ENCODE results near the gene P2RY12.

DNA sequence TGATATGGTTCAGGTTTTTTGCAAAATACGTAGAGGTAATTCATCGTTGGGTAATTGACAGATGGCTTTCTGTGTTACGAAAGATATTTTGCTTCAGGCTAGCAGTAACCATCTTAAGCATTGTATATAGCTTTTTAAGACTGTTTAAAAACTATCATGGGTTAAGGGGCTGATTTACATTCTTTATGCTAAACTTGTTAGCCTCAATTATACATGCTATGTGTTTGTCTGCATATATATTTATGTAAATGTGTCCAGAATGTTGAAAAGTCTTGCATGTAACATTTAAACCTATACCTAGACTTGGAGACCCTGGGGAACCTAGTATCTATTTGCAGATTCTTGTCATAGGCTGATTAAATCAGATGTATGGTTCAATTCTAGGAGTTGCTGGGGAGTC lies 95.1 kb downstream of the P2RY12 start:
- TF ChIP-seq, protein P1, sequence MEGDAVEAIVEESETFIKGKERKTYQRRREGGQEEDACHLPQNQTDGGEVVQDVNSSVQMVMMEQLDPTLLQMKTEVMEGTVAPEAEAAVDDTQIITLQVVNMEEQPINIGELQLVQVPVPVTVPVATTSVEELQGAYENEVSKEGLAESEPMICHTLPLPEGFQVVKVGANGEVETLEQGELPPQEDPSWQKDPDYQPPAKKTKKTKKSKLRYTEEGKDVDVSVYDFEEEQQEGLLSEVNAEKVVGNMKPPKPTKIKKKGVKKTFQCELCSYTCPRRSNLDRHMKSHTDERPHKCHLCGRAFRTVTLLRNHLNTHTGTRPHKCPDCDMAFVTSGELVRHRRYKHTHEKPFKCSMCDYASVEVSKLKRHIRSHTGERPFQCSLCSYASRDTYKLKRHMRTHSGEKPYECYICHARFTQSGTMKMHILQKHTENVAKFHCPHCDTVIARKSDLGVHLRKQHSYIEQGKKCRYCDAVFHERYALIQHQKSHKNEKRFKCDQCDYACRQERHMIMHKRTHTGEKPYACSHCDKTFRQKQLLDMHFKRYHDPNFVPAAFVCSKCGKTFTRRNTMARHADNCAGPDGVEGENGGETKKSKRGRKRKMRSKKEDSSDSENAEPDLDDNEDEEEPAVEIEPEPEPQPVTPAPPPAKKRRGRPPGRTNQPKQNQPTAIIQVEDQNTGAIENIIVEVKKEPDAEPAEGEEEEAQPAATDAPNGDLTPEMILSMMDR (IDR thresholded peaks at IDR 0.05; ENCODE audit: extremely low read depth in 1 of 2, insufficient read depth in 1 of 2, low read depth in 1 of 2, low read length in 2 of 2) = no peak
- no peak for TF ChIP-seq POLR2A (IDR thresholded peaks at IDR 0.05; ENCODE audit: low read depth, low read length)
- TF ChIP-seq, protein P2, sequence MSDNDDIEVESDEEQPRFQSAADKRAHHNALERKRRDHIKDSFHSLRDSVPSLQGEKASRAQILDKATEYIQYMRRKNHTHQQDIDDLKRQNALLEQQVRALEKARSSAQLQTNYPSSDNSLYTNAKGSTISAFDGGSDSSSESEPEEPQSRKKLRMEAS (IDR thresholded peaks at IDR 0.05; ENCODE audit: insufficient read depth, insufficient read length) = no peak
- no peak for TF ChIP-seq POLR2AphosphoS5 (IDR thresholded peaks at IDR 0.05; ENCODE audit: insufficient read depth, low read depth, low read length)
